HG03432 (cell line): ENCODE data around the gene LEPROT.
A peak's percentile ranks its signal among the peaks of the same experiment; 100 is the strongest.
"Not testable (repeated sequence)": the region's sequence is repeated elsewhere in the genome, so short reads cannot be mapped to it uniquely, and the experiment has no call there.

Experiments used
- ATAC-seq: cut with Tn5 transposase; IDR thresholded peaks from one replicate; pipeline ENCODE4 v1.9.1; 2021; ENCODE audit warnings: mild to moderate bottlenecking, moderate library complexity; ENCODE audit not compliant: unreplicated experiment

The LEPROT gene, protein sequence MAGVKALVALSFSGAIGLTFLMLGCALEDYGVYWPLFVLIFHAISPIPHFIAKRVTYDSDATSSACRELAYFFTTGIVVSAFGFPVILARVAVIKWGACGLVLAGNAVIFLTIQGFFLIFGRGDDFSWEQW

DNA sequence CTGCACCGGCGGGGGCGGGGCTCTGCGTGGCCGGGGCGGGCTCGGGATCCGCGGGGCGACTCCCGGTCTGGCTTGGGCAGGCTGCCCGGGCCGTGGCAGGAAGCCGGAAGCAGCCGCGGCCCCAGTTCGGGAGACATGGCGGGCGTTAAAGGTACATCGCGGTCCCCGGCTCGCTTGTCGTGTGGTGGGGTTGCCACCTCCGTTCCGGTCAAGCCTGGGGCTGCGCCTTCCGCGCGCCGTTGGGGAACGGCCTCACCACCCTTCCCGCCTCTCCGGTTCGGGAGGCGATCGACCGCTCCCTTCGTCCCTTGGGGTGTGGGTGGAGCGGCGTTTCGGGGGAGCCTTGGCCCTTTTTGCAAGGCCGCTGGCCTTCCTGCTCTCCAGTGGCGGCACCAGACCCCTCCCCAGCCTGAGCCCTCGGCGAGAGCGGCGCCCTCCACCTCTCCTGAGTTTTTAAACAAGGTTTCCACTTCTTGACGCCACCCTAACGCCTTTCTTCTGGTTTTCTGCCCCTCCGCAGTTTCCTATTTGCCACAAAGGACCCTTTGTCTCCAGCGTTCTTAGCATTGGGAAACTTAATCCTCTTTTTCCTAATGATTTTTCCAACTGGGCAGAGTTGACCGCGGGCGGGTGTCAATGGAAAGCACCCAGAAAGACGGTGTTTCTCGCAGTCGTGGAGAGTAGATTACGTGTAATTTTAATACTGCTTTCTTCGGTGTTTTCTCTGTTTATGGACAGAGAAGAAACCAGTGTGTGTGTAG, at the start of gene LEPROT, which contains the start of gene LEPR:
LEPROT (plus strand) TSS at position 79 of the 761 bp plus-strand sequence; CDS start at position 136, 57 bp downstream.
LEPR (plus strand) TSS at position 79 of the 761 bp plus-strand sequence. CDS start 144,898 bp downstream, outside the sequence.
- ATAC-seq = no peak

DNA sequence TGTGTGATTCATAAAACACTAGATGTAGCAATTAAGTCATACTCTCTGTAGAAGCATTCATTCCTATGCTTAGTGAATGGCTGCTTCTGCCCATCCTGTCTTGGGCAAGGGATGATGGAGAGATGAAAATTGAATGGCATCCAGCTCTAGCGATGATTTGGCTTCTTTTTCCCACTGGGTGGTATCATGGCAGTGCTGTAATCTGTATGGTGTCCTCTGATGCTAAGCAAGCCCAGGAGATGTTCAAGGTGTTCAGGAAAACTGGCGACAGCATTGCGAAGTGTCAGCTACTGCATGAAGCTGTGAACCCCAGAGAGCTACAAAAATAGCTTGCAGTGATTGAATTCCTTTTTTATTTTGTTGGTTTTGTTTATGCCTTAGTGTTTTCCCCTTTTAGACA, 48.9 kb upstream of the LEPROT start:
- no peak for ATAC-seq

DNA sequence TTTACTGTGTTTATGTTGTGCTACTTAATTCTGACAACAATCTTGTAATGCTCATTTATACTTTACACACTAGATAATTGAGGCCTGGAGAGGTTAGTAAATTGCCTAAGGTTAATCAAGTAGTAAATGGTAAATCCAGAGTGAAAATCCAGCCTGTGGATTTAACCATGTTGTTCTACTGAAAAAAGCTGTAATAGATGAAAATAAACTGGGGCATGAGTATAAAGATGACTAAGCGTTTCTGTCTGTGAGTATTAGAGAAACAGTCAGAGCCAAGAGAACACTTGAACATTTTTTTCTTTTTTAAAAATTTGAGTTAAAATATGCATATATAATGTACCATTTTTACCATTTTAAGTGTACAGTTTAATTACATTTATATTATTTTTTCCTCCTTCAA, 47.9 kb upstream of the LEPROT start:
- ATAC-seq = no peak

DNA sequence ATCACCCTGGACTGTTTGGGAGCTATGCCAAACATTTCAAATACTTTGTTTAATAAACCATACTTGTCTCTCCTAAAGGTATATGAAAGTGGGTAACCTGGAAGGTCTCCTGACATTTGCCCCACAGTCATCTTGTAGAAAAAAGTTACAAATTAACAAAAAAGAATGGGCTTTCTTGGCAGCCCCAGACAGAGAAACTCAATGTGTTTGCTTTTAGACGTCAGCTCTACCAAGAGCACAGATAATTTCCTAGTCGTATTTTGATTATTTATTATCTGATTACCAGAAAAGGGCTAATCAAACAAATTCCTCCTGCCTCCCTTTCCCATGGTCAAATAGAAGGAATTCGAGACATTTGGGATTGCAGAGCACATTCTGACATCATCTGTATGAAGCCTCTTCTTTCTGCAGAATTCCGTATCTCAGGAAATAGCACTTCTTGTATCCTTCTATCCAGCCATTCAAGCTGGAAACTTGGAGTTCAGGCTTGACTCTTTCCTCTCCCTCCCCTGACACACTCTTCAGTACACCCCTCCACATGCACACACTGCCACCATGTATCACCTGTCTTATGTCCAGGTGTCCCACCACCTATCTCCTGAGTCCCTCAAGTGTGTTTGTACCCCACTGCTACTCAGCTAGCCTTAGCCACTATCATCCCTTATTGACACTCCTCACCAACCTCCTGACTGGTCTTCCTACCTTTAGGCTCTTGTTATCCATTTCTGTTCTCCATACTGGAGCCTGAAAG, 42.8 kb upstream of the LEPROT start:
- ATAC-seq = no peak

DNA sequence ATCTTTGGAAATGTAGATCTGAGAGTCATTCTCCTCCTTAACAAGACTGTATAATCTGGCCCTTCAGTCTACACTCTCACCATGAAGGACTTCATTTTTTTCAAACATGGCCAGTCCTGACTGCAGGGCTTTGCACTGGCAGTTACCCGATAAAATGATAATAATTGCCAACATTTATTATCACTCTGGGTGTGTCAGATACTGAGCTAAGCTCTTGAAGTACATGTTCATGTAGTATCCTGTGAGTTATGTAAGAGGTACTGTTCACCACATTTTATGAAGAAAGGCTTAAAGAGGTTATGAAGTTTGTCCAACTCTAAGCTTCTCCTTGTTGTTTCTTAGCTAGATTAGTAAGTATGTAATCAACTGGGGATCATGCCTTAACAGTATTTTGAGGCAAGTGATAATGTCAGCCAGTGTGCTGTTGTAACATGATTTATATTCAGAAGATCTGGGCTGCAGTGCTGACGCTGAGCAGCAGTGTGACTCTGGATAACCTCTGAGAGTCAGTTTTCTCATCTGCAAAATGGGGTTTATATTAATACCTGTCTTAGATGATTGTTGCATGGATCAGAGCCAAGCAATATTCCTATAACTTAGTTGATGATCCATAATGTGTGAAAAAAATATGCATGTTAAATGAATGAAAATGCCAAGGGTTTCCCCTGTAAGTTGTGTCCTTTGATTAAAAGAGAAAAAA, 42.1 kb upstream of the LEPROT start:
- ATAC-seq = no peak

DNA sequence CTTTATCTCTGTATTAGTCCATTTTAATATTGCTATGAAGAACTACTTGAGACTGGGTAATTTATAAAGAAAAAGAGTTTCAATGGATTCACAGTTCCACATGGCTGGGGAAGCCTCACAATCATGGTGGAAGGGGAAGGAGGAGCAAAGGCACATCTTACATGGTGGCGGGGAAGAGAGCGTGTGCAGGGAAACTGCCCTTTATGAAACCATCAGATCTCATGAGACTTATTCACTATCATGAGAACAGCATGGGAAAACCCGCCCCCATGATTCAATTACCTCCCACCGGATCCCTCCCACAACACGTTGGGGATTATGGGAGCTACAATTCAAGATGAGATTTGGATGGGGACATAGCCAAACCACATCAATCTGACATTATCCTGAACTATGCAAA, 36.0 kb upstream of the LEPROT start:
- ATAC-seq = not testable (repeated sequence)

DNA sequence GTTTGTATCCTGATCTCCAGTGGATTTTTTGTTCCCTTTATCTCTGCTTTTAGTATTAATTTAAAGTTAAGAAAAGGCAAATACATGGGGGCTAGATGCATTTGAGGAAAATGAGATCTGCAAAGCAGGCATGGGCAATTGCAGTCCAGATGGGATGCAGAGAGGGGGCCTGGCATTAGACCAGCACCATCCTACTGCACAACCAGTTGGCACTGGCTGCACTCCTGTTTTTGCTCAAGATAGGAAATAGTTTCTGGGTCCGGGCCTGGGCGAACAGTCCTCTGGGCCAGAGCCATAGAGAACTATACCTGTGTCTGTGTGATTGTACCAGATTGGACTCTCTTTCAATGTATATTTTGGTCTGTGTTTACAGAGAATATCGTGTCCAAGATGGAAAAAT, 34.0 kb upstream of the LEPROT start:
- ATAC-seq = no peak

DNA sequence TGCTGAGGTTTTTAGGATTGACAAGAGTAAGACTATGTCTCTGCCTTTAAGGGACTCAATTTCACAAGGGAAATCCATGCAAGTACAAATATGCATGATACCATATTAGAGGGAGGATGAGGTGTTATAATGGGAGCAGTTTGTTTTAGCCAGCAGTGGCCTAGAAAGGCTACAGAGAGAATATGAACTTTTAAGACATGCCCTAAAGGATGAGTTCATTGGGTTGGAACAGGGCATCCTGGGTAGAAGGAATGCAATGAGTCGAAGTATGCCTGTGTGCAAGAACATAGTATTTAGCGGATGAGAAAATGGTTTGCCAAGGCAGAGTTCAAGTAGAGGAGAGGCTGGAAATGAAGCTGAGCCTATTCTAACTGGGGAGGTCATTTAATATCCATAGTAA, 32.6 kb upstream of the LEPROT start:
- no peak for ATAC-seq

DNA sequence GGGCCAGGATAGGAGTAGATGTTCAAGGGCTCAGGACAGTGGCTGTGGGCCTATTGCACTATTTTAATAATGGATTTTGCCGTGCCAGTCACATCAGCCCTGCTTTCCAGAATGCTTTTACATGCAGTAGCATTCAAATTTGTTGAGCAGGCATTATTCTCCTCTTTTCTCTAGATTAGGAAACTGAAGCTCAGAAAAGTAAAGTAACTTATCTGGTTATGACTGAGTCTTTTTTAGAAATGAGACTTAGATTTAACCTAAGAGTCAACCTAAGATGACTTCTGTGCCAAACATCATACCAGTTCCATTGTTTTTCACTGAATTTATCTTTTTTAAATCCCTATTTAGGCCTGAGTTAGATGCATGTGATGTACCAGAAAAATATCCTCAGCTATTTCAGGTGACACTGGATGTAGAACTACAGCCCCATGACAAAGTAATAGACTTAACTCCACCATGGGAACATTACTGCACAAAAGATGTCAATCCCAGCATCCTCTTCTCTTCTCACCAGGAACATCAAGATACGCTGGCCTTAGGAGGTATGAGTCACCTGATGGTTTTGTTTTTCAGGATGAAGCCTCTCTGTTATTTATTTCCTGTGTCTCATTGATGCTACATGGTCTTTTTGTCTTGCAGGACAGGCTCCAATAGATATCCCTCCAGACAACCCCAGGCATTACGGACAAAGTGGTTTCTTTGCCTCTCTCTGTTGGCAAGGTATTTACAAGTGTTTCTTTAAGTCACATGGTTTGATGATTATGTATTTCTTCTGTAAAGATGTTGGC, 31.4 kb upstream of the LEPROT start:
- no peak for ATAC-seq

DNA sequence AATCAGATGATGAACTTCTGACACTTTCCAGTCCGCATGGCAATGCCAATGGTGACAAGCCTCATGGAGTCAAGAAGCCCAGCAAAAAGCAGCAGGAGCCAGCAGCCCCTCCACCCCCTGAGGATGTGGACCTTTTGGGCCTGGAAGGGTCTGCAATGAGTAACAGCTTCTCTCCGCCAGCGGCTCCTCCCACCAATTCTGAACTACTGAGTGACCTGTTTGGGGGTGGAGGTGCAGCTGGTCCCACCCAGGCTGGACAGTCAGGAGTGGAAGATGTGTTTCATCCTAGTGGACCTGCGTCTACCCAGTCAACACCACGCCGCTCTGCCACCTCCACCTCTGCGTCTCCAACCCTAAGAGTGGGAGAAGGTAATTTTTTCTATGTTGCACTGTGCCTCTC, 28.0 kb upstream of the LEPROT start:
- no peak for ATAC-seq

DNA sequence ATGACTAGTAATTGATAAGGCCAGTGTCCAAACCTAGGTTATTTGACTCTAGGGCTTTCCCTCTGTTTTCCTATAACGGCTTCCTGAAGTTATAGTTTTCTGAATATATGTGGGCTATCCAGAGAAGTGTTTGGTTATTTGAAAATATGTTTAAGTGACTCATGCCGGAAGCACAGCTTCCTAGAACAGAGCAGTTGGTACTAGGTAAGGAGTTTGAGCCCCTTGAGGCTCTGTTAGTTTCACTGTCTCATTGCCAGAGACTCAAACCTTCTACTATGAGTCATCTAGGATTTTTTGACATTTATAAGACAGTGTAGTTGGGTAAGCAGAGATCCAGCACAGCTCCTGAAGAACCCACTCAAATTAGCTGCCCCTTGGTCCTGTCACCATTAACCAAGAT, 27.1 kb upstream of the LEPROT start:
- ATAC-seq = peak; percentile 97

DNA sequence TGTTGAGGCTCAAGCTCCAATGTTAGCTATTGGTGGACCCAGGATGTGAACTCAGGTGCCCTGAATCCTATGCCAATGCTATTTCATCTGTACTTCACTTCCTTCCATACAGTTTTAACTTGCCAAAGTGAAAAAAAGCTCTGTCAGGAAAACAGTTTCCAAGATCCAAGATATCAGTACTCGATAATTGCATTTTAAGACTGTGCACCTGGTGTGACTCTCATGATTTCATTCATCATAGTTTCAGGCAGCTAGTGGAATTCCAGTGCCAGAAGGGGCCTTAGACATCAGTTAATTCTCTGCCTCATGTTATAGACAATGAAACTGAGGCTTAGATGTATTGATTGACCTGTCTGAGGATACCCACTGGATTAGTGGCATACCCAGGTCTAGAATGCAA, 26.5 kb upstream of the LEPROT start:
- ATAC-seq = no peak

DNA sequence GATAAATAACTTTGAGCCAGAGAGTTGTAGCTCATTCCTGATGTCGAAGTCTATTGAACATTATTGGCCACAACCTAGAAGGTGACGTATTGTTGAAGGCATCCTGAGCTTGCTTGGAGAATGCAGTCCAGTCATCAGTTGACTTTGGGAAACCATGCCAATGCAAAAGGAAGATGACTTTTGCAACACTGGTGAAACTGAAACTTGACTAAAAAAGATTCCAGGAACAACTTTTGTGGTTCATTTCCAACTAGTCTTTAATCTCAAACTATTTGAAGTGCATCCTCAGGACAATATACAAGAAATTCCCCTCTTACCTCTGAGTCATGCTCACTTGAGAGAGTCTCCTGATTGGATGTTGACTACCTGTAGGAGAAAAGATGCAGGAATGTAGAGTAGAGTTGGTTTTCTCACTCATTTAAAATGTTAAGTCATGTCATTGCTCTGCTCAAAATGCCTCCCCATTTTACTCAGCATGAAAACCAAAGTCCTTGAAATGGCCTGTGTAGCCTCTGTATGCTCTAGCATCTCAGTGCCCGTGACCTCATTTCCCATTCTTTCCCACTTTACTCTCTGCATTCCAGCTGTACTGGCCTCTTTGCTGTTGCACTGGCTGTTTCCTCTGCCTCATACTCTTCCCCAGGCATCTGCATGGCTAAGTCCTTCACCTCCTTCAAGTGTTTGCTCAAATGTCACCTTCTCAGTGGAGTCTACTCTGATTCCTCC, 24.4 kb upstream of the LEPROT start:
- no peak for ATAC-seq

DNA sequence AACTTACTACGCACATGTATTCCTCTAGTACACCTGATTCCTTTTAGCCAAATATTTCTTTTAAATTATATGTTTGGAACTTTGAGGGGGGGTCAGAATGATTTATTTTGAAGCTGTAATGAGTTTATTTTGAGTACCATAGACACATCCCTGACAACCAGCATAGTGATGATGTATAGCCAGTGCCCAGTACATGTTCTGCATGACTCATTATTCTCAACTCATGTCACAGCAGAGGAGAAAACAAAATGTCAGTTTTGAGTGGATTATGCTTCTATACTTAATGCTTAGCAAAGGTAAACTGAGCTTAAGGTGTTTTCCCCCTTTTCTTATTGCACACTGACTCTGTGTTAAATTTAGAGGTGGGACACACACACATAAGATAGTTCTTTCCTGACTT, 22.4 kb upstream of the LEPROT start:
- no peak for ATAC-seq

DNA sequence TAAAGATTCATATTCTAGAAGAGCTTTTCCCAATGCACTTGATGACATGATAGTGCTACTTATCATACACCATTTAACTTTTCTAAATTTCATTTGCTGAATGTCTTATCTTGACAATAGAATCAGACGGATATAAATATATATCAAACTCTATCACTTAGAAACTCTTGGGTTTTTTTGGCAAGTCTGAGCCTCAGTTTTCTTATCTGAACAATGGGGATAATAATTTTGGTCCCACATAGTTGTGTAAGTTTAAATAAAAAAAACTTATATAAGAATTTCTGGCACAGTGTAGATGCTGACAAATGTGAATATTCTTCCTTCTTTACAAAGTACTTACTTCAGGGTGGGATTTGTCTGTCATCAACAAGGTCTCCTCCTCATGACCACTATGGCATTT, 21.5 kb upstream of the LEPROT start:
- ATAC-seq = no peak

DNA sequence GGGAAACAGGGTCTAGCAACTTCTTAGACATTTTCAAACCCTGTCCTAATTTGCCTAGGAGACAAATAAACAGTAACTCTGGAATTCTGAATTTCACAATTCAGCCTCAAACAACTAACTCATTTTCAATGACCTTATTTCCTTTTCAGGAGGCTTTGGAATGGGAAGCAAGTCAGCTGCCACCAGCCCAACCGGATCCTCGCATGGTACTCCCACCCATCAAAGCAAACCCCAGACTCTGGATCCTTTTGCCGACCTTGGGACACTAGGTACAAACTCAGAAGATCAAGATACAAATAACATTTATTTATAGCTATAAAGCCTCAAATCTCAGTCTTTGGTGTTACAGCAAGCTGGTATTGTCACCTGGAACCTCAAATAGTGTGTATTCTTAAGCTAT, 18.9 kb upstream of the LEPROT start:
- no peak for ATAC-seq

DNA sequence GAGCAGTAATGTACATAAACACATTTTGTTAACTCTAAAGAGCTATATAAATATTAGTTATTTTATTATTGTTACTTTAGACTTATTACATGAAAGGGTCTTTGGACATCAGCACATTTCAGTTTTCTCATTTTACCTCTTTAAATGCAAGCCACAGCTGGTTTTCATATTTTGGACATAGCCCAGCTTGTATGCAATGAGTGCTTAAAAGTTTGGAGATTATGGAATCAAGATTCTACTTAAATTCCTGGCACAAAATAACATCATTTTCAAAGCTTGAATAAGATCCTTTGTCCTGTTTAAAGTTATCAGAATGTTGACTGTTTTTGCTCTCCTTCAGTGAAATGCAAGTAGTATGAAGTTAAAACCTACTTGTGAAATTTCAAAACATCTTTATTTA, 15.5 kb upstream of the LEPROT start:
- no peak for ATAC-seq

DNA sequence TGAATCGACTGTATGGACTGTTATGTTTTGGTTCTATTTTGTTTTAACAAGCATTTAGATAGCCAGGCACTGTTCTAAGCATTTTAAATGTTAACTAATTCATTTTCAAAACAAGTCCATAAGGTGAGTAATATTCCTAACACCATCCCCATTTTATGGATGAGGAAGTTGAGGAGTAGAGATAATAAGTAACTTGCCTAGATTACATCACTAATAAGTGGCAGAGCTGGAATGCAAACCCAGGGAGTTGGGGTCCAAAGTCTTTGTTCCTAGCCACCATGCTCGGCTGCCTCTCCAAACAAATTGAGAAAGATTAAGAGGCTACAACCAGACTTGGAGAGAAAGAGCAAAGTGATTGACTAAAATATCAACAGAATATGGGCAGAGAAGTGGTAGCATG, 12.6 kb upstream of the LEPROT start:
- no peak for ATAC-seq

DNA sequence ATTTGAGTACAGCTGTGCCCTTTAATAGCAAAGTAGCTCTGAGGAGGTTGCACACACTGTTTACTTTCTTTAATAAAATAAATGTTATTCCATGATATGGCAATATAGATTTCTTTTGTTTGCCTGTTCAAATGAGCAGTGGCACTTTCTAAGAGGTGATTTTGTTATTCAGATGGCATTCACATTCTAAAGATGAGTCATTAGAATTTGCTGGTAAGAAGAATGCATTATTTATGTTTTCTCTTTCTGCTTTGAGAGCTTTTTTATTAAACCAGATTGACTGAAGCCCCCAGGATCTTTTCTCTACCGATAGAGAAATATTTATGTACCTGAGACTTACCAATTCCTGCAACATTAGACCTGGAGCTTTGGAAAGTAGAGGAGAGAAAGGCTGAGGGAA, 11.2 kb upstream of the LEPROT start:
- no peak for ATAC-seq

DNA sequence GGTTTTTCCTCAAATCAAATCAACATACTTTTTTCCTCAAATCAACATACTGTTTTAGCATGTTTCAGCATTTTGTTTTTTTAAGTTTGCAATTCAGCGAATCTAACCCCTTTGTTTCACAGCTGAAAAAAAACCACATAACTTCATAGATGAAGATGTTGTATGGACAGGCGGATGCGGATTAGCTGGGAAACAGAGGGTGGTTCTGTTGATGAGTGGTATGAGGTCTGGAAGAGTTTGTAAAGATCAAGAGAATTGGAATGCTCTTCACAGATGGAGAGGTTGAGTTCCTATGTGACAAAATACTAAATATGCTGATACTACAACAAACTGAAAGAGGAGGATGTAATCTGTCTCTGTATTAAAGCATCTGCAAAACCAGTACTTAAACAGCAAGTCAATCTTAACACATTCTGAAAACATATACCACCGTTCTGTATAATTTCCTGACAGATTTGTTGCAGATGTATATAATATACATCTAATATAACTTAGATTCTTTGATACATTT, 10.6 kb upstream of the LEPROT start:
- ATAC-seq = no peak
